ENCODE data around the gene PPP6R2.
"Not testable (repeated sequence)": the region's sequence is repeated elsewhere in the genome, so short reads cannot be mapped to it uniquely, and the experiment has no call there.

Gene PPP6R2

DNA sequence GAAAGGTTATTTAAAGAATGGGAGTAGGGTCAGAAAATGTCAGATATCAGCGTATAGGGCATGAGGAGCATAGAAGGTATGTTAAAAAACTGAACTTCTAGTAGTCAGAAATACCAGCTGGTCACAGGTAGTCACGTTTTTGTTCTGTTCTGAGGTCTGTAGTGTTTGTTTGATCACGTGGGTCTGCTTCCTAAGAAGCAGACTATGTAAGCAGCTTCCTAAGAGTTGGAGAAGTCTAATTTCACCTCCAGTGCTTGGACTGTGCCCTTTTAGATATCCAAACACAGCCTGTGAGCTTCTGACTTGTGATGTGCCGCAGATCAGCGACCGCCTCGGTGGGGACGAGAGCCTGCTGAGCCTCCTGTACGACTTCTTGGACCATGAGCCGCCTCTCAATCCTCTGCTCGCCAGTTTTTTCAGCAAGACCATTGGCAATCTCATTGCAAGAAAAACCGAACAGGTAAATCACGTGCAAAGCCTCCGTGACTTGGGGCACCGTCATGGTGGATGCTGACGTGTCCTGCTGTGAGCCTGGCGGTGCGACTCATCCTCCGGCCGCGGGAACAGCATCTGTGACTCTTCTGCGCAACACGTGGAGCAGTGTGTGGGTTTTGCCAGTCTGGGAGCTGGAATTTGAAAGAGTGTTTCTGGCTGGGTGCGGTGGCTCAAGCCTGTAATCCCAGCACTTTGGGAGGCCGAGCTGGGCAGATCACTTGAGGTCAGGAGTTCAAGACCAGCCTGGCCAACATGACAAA, 63.5 kb downstream of the PPP6R2 start:
- no peak for DNase-seq

DNA sequence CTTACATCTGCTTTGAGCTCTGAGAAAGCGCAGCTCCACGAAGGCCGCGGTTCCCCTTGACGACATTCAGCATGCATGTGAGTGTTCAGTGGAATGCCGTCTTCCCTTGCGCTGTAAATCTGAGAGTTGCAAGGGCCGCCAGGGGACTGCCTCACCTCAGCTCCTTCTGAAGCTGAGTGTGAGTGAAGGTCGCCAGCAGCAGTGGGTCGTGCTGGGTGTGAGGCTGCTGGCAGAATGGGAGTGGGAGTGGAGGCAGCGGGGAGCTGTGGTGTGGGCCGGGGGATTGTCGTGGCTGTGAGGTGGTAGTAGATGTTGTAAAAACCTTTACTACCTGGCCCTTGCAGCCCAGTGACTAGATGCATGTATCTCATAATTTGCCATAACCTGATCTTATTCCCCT, 65.2 kb downstream of the PPP6R2 start:
- no peak for DNase-seq

DNA sequence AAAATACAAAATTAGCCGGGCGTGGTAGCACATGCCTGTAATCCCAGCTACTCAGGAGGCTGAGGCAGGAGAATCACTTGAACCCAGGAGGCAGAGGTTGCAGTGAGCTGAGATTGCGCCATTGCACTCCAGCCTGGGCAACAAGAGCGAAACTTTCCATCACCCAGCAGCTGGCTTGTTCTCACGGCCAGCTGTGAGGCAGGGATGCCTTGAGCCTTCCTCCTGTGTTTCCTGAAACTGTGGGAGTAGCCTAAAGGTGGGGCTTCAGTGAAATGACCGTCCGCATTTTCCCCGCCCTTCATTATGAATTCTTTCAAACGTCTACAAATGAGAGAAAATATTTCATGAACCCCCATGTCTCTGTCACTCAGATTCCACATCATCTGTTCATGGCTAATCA, 65.8 kb downstream of the PPP6R2 start:
- not testable (repeated sequence) for DNase-seq

- no peak for DNase-seq
Observed at GRCh38 chr22:50414476-50415248, 71.5 kb downstream of the PPP6R2 start.

- DNase-seq: no peak
Observed at GRCh38 chr22:50415426-50415825, 72.3 kb downstream of the PPP6R2 start.

- no peak for DNase-seq
Observed at GRCh38 chr22:50416996-50417395, 73.9 kb downstream of the PPP6R2 start.

- DNase-seq: no peak
Observed at GRCh38 chr22:50417411-50418210, 74.5 kb downstream of the PPP6R2 start.

GRCh38 chr22:50418624-50419023, 75.5 kb downstream of the PPP6R2 start:
- DNase-seq: no peak

- DNase-seq: no peak
Observed at GRCh38 chr22:50419116-50419515, 76.0 kb downstream of the PPP6R2 start.

GRCh38 chr22:50420015-50420414, 76.9 kb downstream of the PPP6R2 start:
- no peak for DNase-seq

DNA sequence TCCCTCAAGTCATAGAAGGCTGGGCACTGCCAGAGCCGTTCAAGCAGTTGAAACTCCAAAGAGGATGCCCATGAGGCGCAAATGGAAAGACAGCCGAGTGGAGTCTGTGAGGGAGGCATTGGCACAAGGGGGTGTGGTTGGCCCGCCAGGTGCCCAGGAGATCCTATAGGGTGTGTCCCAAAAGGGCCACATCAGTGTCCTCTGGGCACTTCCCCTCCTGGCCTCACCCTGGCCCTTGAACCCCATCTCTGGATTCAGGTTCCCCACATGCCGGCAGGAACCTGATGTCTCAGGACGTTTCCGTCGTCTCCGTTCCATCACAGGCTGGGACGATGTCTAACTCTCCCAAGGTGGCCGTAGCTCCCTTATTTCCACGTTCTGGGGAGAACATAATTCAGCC, 77.5 kb downstream of the PPP6R2 start:
- no peak for DNase-seq

- no peak for DNase-seq
Observed at GRCh38 chr22:50422046-50422445, 78.9 kb downstream of the PPP6R2 start.

DNA sequence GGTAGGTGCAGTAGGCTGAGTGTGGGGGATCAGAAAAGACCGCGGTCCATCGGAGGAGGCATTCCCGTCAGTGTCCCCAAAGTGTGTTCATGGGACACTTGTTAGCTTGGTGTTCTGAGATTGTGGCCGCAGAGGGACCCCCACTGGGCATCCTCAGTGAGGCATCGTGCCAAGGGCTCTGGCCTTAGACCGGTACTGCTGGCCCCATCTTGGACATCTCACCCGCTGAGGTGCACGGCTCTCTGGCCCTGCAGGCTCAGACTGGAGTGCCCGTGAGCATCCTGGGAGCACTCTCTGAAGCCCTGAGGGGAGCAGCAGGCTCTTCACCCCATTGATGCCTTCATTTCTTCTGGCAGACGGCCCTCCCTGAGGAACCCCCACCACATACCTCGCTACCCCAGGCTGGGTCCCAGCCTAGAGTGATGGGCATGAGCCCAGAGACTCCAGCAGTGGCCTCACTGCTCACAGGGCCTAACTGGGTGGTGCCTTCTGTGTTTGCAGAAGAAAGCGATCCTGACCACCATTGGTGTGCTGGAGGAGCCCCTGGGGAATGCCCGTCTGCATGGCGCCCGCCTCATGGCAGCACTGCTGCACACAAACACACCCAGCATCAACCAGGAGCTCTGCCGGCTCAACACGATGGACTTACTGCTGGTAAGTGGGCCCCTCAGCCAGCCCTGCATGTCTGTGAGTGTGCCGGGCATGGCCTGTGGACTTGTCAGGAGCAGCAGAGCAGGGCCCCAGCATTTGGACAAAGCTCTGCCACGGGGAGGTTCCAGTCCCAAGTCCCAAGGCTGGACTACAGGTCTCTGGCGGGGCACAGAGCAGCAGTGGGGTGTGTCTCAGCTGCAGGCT, 80.1 kb downstream of the PPP6R2 start:
- DNase-seq: no peak

DNA sequence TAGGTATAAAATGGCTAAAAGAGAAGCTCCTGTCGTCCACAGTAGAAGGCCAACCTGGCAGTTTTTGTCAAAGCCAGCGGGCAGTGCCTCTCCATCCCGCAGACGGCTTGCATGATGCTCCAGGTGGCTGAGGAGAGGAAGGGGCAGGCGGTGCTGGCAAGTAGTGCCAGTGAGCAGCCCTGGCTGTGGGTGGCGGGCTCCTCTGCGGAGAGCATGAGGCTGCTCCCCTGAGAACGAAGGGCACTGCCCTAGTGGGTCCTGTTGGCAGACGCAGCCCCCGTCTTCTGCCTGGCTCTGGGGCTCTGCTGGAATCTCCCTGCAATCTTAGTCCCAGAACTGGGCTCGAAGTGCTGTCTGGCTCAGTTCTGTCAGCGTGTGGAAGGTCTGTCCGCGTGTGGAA, 80.8 kb downstream of the PPP6R2 start:
- DNase-seq: no peak

DNA sequence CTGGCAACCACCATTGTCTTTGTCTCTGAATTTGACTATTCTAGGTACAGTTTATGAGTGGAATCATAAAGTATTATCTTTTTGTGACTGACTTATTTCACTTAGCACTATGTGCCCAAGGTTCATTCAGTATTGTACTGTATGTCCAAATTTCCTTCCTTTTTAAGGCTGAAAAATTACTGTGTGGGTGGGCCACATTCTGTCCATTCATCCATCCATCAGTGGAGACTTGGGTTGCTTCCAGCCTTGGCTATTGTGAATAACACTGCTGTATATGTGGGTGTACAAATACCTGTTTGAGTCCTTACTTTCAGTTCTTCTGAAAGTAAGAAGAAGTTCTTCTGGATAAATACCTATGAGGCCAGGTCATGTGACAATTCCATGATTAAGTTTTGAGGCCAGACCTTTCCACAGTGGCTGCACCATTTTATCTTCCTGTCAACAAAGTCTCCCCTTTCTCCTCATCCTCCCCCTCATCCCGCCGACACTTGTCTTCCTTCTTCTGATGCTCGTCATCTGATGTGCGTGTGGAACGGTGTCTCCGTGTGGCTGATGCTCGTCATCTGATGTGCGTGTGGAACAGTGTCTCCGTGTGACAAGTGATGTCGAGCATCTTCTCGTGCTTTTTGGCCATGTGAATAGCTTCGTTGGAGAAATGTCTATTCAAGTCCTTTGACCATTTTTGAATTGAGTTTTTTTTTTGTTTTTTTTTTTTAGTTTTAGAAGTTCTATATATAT, 82.2 kb downstream of the PPP6R2 start:
- no peak for DNase-seq

DNA sequence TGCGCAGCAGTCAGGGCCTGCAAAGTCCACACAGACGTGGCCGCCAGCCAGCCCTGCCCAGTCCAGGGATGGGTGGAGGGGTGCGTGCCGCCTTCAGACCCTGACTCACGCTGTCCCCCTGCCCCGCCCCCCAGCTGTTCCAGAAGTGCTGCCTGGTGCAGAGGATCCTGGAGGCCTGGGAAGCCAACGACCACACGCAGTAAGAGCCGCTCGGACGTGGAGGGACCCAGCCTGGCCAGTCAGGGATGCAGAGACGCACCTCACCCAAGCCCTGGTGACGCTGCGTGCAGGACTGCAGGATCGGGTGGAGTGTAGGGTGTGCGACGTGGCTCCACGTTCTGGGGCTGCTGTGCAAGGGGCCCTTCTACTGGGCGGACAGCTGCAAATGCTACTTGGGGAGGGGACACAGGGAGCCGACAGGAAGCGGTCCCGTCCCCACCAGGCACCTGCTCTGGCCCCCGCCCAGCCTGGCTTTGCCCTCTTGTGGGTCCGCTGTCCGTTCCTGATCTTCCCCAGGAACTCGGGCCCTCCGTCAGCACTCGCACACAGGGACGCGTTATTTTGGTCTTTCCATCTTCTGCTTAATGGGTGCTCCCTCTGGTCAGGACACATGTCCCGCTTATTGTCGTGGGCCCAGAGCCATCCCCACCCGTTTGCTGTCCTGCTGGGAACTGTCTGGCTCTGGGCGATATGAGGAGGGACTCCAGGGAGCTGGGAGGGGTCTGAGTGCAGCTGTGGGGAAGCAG, 89.2 kb downstream of the PPP6R2 start:
- no peak for DNase-seq

GRCh38 chr22:50432877-50433510, 89.9 kb downstream of the PPP6R2 start:
- not testable (repeated sequence) for DNase-seq

DNA sequence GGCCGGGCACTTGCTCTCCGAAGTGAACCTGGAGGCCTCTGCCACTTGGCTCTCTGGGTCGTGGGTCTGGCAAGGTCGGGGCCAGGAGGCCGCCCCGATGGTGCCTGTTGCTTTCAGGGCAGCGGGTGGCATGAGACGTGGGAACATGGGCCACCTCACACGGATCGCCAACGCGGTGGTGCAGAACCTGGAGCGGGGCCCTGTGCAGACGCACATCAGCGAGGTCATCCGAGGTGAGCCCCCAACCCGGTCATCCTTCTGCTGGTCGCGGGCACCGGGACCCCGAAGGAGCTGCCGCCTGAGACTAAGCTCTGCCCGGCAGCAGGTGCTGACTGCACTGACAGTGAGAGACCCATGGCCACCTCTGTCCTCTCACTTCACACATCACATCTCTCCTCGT, 91.7 kb downstream of the PPP6R2 start:
- no peak for DNase-seq

DNA sequence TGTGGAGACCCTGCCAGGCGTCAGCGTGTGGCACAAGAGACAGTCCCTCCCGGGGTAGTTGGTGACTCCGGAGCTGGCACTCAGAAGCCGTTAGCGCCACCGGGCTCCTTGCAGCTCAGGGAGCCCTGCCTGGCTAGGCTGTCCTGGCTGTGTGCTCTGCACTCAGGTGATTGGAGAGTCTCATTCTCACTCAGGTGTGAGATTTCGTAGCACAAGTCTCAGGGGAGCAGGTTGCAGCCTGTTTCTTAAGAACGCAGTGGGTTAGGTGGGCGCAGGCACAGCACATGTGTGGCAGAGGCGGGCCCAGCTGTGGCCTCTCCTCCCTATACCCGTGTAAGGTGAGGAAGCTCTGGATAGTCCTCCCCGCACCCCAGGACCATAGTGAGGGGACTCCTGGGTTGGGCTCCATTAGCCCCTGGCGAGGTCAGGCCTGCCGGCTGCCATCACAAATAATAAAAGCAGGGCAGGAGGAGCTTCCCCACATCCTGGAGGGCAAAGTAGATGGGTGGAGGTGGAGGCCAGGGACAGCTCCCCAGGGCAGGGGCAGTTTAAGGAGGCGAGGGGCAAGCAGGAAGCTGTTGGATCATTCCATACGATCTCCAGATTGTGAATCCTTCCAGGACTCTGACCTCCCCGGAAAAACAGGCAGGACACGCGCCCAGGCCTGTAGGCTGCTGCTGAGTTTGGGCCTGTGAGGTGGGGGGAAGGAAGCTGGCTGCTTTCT, 92.3 kb downstream of the PPP6R2 start:
- no peak for DNase-seq
